ENCODE measurements around the gene SBK3. TPM values are rescaled to one million over a fixed set of nuclear protein-coding genes. Genes with fewer than 3 reads are reported as not detected.
A peak's percentile ranks its signal among the peaks of the same experiment; 100 is the strongest.

SBK3 gene
- total RNA-seq, 1 experiment from 2014 or later = 1.2 TPM

DNA sequence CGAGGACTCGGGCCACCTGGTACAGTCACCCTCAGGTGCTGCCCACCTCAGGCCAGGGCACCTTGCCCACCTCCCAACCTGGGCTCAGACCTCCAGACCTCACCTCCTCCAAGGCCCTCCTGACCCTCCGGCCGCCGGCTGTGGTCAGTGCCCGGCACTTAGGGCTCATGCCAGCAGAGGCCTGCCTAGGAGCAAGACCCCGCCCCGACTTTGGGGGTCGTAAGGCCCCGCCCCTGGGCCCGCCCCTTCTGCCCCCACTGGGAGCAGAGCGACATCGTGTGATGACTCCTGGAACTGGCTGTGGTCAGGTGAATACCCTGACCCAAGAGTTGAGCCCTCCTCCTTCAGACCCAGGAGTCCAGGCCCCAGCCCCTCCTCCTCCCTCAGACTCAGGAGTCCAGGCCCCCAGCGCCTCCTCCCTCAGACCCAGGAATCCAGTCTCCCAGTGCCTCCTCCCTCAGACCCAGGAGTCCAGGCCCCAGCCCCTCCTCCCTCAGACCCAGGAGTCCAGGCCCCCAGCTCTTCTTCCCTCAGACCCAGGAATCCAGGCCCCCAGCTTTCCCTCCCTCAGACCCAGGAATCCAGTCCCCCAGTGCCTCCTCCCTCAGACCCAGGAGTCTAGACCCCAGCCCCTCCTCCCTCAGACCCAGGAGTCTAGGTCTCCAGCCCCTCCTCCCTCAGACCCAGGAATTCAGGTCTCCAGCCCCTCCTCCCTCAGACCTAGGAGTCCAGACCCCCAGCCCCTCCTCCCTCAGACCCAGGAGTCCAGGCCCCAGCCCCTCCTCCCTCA lies 8.2 kb downstream of the SBK3 start, which contains the start of gene SBK2:
SBK2 (minus strand) TSS at position 183 of the 790 bp plus-strand sequence. CDS start 839 bp downstream, outside the sequence.
- ChIA-PET RAD21 (ENCODE audit: low non-redundant PET in 1 of 2, low total read pairs in 2 of 2, uncharacterized antibody in 2 of 2, unreplicated experiment in 2 of 2) (no interaction called here), CTCF (no interaction called here), POLR2A (no interaction called here)
- ATAC-seq (peak; percentile 73), DNase-seq (ENCODE audit: low read depth, low spot score) (no peak)
- Histone ChIP-seq H3K79me2 (ENCODE audit: insufficient read depth, low read length) (no peaks in the 10 kb centered on the region), H3K36me3 (ENCODE audit: control insufficient read depth in 1 of 2, insufficient read depth in 2 of 2, low read length in 2 of 2) (no peaks in the 10 kb centered on the region), H3K9me2 (ENCODE audit: insufficient read depth) (no peaks in the 10 kb centered on the region), H3K4me2 (ENCODE audit: low read length) (no peak within 1 kb of the TSS), H3K9me3 (ENCODE audit: control insufficient read depth in 1 of 2, insufficient read depth in 1 of 2, low read depth in 1 of 2, low read length in 2 of 2) (no peaks in the 10 kb centered on the region), H4K20me1 (ENCODE audit: insufficient read depth) (no peaks in the 10 kb centered on the region), H3K4me3 (replicated peaks in 1 of 2; ENCODE audit: low read depth in 1 of 2, low read length in 2 of 2) (no peak within 1 kb of the TSS), H3K4me1 (ENCODE audit: control insufficient read depth in 1 of 2, insufficient read depth in 2 of 2, low read length in 2 of 2) (no peaks in the 10 kb centered on the region; a peak in 1 of 4 replicates), H3K9ac (ENCODE audit: low read length) (no peak within 1 kb of the TSS), H3K27ac (ENCODE audit: low read depth, low read length) (no peak within 1 kb of the TSS), H2AFZ (ENCODE audit: low read depth, low read length, poor library complexity, severe bottlenecking) (no peak within 1 kb of the TSS), H3K27me3 (ENCODE audit: insufficient read depth, low read length) (no peaks in the 10 kb centered on the region)
- no TSS peak for BruUV-seq (replicated peaks)
- TF ChIP-seq EZH2 (IDR thresholded peaks at IDR 0.05) = no peak
- TF ChIP-seq, protein P1, sequence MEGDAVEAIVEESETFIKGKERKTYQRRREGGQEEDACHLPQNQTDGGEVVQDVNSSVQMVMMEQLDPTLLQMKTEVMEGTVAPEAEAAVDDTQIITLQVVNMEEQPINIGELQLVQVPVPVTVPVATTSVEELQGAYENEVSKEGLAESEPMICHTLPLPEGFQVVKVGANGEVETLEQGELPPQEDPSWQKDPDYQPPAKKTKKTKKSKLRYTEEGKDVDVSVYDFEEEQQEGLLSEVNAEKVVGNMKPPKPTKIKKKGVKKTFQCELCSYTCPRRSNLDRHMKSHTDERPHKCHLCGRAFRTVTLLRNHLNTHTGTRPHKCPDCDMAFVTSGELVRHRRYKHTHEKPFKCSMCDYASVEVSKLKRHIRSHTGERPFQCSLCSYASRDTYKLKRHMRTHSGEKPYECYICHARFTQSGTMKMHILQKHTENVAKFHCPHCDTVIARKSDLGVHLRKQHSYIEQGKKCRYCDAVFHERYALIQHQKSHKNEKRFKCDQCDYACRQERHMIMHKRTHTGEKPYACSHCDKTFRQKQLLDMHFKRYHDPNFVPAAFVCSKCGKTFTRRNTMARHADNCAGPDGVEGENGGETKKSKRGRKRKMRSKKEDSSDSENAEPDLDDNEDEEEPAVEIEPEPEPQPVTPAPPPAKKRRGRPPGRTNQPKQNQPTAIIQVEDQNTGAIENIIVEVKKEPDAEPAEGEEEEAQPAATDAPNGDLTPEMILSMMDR (IDR thresholded peaks at IDR 0.05 in 2 of 3, conservative IDR thresholded peaks at IDR 0.05 in 1 of 3; ENCODE audit: borderline replicate concordance in 1 of 3, insufficient read depth in 1 of 3, low read depth in 2 of 3, low read length in 2 of 3) = peak in 2 of 3 experiments; percentile 21 to 25; a peak in 2 of 6 replicates
- intact Hi-C loops (cut with micrococcal nuclease) = no loop called here

DNA sequence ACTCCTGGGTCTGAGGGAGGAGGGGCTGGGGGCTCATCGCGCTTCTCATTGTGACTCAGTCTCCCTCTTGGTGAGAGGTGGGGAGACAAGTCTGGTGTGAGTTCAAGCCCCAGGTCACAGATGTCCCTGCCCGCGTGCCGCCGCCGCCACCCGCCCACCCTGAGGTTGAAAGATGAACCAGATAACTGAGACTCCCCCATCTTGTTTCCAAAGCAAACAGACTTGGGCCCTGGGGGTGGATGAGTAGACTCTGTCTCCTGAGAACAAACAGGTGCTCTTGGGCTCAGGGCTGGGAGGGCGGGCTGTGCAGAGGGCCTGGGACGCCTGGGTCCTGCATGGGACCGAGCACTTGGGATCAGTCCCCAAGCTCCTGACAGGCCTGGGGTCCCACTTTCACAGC lies 9.0 kb downstream of the SBK3 start:
- intact Hi-C loops (cut with micrococcal nuclease) = no loop called here
- ATAC-seq (no peak), DNase-seq (ENCODE audit: low read depth, low spot score) (no peak)
- H3K4me3 ChIP-seq (replicated peaks in 1 of 2; ENCODE audit: low read depth in 1 of 2, low read length in 2 of 2) = no peak overlapping the region
- TF ChIP-seq, protein P1 (IDR thresholded peaks at IDR 0.05 in 2 of 3, conservative IDR thresholded peaks at IDR 0.05 in 1 of 3; ENCODE audit: borderline replicate concordance in 1 of 3, insufficient read depth in 1 of 3, low read depth in 2 of 3, low read length in 2 of 3) = no peak
- TF ChIP-seq RAD21 (IDR thresholded peaks at IDR 0.05; ENCODE audit: low read depth) (no peak), JUND (IDR thresholded peaks at IDR 0.05) (no peak), SP1 (IDR thresholded peaks at IDR 0.05; ENCODE audit: low read depth) (no peak), POLR2AphosphoS5 (IDR thresholded peaks at IDR 0.05; ENCODE audit: low read depth, low read length) (no peak), EZH2phosphoT487 (IDR thresholded peaks at IDR 0.05; ENCODE audit: borderline replicate concordance) (no peak), ZFX (IDR thresholded peaks at IDR 0.05) (no peak), CBX3 (IDR thresholded peaks at IDR 0.05; ENCODE audit: low read depth) (no peak), POLR2A (IDR thresholded peaks at IDR 0.05; ENCODE audit: borderline replicate concordance, extremely low read depth, insufficient read depth, insufficient read length) (no peak), TCF7L2 (IDR thresholded peaks at IDR 0.05; ENCODE audit: borderline replicate concordance, extremely low read depth, insufficient read depth, insufficient read length) (no peak), CEBPB (IDR thresholded peaks at IDR 0.05; ENCODE audit: low read depth) (no peak), SRF (IDR thresholded peaks at IDR 0.05; ENCODE audit: low read depth) (no peak), ELF1 (IDR thresholded peaks at IDR 0.05; ENCODE audit: borderline replicate concordance, low read depth) (no peak)
- TF ChIP-seq, protein P2, sequence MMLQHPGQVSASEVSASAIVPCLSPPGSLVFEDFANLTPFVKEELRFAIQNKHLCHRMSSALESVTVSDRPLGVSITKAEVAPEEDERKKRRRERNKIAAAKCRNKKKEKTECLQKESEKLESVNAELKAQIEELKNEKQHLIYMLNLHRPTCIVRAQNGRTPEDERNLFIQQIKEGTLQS (IDR thresholded peaks at IDR 0.05) = no peak
- TF ChIP-seq, protein P3, sequence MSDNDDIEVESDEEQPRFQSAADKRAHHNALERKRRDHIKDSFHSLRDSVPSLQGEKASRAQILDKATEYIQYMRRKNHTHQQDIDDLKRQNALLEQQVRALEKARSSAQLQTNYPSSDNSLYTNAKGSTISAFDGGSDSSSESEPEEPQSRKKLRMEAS (IDR thresholded peaks at IDR 0.05) = no peak
- no peaks in the 10 kb centered on the region for H3K36me3 ChIP-seq (ENCODE audit: control insufficient read depth in 1 of 2, insufficient read depth in 2 of 2, low read length in 2 of 2)
- H3K9me2 ChIP-seq (ENCODE audit: insufficient read depth) = no peaks in the 10 kb centered on the region
- RAD21 ChIA-PET (ENCODE audit: low non-redundant PET in 1 of 2, low total read pairs in 2 of 2, uncharacterized antibody in 2 of 2, unreplicated experiment in 2 of 2) = no interaction called here
- H4K20me1 ChIP-seq (ENCODE audit: insufficient read depth) = no peaks in the 10 kb centered on the region
- H3K79me2 ChIP-seq (ENCODE audit: insufficient read depth, low read length) = no peaks in the 10 kb centered on the region
- POLR2A ChIA-PET = interaction anchor here (1.1 kb wide), 1 partner anchor 63 kb away, joined by 3 read pairs; the partner anchor contains the start of gene FIZ1
- H3K9me3 ChIP-seq (ENCODE audit: control insufficient read depth in 1 of 2, insufficient read depth in 1 of 2, low read depth in 1 of 2, low read length in 2 of 2) = no peaks in the 10 kb centered on the region
- no peak overlapping the region for H3K4me2 ChIP-seq (ENCODE audit: low read length)
- no peaks in the 10 kb centered on the region for H3K27me3 ChIP-seq (ENCODE audit: insufficient read depth, low read length)
- CTCF ChIA-PET = no interaction called here
- no peak overlapping the region for H2AFZ ChIP-seq (ENCODE audit: low read depth, low read length, poor library complexity, severe bottlenecking)
- H3K9ac ChIP-seq (ENCODE audit: low read length) = no peak overlapping the region
- H3K27ac ChIP-seq (ENCODE audit: low read depth, low read length) = no peak overlapping the region
- H3K4me1 ChIP-seq (ENCODE audit: control insufficient read depth in 1 of 2, insufficient read depth in 2 of 2, low read length in 2 of 2) = no peaks in the 10 kb centered on the region; a peak in 1 of 4 replicates
- no TSS peak for BruUV-seq (replicated peaks)

Measured in HCT116 (cell line).